ENCODE measurements around the gene MMD.
"Not testable (repeated sequence)": the region's sequence is repeated elsewhere in the genome, so short reads cannot be mapped to it uniquely, and the experiment has no call there.

Gene MMD

DNA sequence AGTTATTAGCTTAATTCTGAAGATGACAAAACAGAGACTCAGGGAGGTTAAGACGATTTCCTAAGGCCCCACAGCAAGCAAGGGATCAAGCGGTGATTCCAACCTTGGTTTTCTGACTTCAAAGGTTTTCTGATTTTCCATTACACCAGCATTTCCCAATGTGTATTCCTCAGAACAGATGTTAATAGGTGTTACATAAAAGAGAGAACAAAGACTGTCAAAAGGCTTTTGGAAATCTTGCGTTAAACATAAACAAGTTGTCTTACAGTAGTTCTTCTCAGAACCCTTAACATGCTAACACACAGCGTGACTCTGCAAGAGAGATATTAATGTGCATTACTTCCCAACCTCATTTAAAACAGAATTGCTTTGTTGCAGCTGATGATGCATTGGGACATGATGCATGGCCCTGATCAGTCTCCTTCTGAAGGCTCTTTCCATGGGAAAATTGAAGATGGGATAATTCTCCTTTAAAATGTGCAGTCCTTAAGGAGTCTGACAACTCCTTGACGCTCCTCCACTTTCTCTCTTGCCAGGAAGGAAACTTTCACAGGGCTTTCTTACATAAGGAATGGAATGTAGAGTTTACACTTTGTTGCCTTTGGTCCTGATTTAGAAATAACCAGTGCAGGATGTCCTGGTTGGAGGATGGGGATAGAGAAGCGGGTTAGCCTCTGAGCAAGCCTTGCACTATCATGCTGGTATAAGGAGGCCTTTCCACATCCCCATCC lies 21.5 kb upstream of the MMD start:
- DNase-seq = no peak

DNA sequence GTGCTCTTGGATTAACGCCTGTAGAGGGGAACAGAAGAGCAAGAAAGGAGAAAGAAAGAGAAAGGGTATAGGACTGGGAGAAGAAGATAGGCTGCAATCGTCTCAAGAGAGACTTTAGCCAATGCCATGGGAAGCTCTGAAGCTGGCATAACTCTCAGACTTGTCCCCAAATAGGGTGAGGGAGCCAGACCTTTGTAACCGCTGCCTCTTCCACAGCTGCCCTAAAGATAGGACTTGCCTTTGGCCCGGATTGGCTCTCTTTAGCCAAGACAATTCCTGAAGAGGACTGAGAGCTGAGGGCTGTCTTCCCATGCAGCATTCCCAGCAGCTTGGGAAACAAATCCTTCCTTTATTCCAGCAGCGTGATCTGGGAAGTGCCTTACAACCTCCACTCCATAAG lies 20.8 kb upstream of the MMD start:
- DNase-seq = no peak

DNA sequence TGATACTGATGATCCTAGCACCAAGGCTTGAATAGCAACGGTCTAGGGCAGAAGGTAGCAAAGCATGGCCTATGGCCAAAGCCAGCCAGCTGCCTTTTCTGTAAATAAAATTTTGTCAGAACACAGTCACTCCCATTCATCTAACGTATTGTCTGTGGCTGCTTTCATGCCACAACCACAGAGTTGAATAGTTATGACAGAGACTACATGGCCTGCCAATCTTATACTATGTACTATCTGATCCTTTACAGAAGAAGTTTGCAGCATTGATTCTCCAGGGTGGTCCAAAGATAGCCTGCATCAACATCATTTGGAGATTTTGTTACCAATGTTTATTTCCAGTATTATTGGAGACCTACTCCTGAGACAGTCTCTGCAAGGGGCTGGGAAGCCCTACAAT lies 19.9 kb upstream of the MMD start:
- no peak for DNase-seq

DNA sequence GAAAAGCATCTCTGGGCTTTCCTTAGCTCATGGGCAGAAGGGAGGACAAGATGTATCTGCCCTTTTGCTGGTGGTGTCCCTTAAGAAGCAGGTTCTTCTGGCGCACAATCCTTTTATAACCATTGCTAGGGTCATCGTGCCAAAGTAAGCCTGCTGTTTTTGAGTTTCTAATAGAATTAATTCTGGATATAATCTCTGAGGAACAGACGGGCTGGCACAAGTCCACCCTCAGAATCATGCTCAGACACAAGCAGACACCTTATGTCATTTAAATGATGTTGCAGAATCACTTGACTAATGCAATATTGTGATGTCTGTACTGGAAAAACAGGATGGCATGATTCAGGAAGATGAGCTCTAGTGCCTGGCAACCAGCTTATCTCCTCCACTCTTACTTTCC lies 18.8 kb upstream of the MMD start:
- no peak for DNase-seq

DNA sequence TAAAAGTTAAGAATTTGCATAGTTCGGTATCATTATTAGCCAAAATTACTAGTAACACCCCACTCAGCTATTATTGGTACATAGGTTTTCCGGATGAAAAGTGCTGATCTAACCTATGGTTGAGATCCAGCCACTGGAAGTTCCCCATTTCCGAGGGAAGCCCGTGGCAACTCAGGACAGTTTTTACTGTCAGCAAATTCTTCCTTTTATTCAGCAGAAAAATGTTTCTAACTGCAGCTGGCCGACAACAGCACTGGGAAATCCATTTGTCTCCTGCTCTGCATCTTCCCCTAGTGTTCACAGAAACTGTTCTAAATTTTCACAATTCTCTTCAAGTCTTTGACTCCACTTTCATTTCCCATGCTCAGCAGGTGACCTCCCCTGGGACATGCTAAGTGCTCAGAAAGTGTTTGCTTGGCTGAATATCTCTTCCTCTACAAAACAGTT lies 15.5 kb upstream of the MMD start:
- DNase-seq = no peak

DNA sequence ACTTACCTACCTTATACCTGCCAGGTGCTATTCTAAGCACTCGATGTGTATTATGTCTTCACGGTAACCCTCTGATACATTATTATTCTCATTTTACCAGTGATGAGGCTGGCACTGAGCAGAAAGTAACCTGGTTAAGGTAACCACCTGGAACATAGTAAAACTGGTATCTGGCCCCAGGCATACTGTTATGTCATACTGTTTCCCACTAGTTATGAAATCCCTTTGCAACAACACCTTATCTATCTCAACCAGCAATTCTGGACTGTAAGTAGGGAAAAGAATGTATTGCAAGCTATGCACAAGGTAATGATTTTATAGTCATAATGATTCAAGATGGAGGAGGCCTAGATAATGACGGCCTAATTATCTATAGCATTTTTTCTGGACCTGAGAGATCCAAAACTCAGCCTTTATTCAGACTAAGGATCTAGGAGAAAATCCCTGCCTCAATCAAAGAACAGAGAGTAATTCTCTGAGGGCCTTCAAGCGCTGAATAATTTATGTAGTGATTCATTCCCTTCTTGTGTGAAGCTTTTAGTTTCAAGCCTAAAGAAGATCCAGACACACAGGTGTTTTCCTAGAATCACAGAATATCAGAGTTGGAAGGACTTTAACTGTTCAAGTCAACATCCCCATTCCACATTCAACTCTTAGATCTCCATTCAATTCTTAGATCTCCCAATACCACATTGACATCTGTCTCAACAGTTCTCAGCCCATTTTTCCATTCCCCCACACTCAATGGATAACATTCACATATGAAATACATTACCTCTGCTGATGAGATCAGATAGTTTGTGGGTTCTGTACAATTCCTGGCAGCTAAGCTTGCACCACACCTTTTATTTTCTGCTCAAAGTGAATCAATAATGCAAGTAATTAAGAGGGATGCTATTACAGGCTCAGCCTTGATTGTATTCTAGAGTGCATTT lies 14.9 kb upstream of the MMD start:
- no peak for DNase-seq

DNA sequence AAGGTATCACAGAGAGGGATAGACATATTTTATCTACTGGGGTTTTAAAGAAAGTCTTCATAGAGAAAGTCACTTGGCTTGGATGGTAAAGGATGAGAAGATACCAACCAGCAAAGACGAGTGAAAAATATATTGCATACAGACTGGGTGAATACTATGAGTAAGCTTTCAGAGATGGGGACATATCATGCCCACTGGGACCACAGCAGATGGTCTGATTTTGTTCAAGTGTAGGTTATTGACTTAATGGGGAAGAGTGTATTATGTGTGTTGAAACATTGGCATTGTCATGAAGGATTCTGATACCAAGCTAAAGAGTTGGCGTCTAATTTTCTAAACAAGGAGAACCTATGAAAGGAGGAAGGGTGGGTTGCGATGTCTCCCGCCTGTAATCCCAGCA lies 13.8 kb upstream of the MMD start:
- DNase-seq = no peak

DNA sequence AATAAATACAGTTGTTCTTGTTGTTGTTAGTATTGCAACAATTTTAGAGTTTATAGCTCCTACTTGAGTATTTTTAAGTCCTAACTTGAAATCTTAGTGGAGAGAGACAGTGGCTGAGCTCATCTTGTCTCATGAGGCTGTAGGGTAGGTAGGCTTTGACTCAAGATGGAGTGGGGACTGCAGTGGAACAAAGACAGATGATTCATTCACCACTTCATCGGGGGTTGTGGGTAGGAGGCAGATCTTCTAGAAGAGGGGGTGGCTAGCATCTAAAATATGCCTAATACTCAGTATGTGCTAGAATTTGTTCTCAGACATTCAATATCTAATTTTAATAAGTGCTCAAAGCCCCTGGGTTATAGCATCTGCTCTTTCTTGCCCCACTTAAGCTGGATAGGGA lies 13.1 kb upstream of the MMD start:
- DNase-seq = no peak

DNA sequence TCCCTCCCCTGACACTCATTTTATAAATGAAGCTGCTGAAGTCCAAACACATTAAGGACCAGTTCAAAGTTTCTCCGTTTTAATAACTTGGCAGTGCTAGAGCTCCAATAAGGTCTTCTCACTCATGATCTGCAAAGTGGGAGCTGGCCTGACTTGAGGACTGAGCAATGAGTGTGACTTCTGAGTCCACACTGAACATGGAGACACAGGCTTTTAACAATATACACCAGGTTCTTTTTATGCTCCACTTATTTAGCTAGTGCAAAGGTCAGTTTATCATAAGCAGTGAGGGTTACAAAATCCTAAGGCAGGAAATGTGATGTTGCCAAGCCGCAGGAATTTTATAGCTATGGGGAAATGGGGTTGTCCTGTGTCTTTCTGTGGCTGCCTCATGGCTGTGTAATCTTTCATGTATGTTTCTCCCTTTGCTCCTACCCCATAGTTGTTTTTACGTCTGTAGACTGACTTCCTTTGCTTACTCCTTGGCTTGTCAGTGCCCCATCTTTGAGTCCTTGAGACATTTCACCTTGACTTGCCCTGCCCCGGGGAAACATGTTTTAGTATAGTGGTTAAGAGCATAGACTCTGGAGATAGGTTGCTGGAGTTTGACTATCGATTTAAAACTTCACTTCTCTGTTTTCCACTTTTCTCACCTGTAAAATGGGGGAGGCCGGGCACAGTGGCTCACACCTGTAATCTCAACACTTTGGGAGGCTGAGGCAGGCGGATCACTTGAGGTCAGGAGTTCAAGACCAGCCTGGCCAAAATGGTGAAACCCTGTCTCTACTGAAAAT lies 12.2 kb upstream of the MMD start:
- no peak for DNase-seq

DNA sequence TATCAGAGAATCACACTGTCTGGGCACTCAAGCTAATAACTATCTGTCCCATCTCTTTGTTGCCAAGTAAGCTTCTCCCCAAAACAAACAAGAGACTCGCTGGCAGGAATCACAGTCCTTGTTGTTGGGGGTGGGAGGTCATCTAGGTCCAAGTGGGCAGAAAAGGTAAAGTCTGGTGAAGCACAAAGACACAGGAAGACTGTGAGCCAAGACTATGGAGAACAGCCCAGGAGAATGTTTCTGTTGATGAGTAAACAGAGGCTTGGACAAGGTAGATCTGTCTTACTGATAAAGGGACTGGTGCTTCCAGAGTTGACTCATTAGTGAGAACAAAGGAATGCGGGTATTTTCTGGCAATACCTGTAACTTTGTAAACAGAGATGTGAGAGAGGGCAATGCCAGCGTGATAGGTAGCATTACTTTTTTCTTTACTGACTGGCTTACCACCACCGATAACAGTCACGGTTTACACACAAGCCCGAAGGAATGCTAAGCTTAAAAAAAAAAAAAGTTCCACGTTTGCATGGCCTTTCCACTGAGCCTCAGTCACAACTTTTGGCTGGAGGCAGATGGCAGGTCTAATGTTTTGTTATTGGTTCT lies 11.5 kb upstream of the MMD start:
- DNase-seq = no peak

DNA sequence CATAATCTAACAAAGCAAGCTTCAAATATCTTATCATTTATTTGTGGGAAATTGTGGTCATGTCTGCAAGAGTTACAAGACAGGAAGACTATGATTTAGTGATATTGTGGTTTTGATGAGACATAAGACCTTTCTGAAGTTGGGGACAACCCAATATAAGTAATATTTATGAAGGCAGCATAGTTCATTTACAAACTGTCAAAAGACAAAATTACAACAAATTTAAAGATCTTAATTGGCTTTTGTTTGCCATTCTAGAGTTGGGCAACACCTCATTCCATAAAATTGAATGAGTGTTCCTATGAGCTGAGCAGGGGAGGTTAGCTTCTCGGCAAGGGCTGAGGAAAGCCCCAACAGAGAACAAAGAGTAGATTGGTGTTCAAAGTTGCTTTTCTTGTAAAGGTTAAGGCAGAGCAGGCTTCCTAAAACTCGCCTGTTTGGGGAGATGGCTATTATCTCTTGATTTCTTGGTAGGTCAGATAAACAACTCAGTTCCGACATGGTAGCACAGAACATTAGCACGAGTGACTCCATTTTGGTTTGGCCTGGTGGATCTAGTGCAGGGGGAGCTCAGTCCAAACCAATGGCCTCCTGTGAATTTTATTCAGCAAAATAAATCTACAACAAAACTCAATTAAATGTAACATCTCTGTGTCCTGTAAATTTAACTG lies 10.9 kb upstream of the MMD start:
- DNase-seq = no peak

DNA sequence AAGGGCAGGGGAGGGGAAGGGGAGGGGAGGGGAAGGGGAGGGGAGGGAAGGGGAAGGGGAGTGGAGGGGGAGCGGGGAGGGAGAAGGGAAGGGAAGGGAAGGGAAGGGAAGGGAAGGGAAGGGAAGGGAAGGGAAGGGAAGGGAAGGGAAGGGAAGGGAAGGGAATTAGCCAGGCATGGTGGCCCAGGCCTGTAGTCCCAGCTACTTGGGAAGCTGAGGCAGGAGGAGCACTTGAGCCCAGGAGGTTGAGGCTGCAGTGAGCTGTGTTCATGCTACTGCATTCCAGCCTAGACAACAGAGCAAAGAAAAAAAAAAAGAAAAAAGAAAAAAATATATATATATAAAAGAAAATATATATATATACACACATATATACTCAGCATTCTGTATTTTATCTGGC lies 10.3 kb upstream of the MMD start:
- not testable (repeated sequence) for DNase-seq

DNA sequence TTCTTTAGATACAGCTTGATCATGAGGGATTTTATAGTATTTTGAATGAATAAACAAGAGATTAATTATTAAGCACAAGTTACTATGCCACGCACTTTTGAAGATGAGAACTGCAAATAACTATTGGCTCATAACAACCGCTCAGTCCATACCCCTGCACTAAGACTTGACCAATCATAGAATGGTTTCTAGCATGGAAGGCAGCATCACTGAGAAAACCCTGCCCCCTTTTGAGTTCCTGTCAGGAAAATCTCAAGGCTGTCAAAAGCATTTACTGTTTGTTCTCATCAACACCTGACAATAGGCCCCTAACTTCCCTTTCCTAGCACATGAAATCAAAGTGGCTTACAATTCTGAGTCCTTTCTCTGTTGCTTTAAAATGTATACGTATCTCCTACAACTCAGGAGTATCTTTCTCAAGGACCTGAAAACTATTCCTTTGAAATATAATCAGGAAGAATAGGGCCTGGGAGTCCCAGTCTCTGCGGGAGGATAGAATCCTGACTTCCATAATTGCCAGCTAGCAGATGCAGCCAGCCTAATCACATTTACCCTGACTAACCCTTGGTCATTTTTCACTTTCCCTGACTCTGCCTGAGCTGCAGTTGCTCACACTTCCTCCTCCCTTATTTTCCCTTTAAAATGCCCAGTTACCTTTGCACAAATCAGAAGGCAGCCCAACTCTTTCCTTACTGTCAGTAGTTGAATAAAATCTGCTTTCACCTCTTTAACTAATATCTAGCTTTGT lies 9.1 kb upstream of the MMD start:
- DNase-seq = no peak

DNA sequence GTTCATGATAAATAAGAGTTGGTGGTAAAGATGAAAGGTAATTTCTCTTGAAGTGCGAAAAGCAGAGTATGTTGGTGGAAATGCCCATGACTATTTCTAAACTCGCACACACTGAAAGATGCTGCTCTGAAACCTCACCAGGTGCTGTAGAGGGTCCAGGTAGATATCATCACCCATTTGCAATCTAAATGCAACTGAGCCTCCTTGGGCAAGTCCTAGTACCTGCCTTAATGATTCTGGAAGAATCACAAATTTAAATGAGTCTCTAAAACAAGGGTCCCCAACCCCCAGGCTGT lies 5.9 kb upstream of the MMD start:
- no peak for DNase-seq

DNA sequence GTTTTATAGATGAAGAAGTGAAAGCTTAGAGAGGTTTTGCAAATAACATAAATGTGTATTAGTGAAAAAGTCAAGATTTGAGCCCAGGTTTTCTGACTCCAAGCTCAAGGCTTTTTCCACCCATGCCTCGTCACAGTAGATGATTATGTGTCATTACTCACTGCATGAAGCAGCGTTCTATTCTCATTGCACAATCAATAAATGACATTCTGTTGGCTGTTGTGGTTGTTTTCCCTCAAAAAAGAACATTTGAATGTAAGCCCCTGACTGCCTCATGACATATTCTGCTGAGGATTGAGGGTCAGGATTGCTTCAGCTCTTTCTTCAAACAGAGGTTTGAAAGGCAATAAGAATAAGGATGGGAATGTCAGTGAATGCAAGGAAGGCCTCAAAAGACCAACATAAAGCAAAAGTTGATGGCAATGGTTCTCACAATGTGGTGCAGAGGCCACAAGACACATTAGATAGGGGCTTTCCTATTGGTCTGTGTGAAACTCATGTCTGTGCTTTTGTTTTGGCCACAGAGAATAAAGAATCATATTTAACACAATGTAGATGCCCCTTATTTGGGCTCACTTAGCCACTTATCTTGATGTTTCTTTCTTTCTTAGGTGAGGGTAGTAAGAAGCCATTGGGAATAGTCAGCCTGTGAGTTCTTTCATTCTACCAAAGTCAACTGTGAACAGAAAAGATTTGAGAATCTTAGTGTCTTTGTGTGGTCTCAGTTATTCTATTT lies 5.4 kb upstream of the MMD start:
- no peak for DNase-seq

DNA sequence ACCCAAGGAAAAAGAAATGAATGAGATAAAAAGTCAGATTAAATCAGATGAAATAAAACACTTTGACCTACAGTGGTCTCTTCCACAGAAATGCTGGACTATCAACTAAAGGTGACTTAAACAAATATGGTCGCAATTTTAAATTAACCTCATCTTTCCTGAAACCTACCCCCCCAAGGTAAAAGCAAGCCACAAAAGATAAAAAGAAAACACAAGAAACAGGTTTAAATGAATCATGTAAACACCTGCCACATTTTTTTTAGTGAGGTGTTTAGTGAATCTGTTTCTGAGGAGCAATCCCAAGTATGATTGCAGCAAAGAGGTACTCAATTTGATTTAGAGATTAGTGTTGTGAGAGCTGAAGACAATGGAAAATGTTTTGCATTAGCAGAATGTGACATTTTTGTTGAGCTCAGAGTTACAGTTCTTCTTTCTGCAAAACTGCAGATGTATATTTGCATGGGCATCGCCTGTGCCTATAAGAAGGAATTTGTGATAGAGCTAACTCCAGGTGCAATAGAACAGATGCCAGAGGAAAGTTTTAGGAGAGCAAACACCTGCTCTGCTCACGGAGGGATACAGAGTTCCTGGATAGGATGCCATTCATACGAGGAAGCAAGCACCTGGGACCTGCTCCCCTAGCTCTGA lies 3.4 kb upstream of the MMD start:
- no peak for DNase-seq

DNA sequence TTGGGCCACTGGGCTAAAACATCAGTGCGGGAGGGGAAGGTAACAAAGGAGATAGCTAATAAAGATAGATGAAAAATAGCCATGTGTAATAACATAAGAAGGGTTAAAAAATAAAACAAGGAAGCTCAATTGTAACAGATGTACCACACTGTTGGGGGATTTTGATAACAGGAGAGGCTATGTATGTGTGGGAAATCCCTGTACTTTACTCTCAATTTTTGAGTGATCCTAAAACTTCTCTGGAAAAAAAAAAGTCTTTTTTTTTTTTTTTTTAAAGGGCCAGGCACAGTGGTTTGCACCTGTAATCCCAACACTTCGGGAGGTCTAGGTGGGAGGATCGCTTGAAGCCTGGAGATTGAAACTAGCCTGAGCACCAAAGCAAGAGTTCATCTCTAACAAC lies 1.9 kb upstream of the MMD start:
- no peak for DNase-seq

DNA sequence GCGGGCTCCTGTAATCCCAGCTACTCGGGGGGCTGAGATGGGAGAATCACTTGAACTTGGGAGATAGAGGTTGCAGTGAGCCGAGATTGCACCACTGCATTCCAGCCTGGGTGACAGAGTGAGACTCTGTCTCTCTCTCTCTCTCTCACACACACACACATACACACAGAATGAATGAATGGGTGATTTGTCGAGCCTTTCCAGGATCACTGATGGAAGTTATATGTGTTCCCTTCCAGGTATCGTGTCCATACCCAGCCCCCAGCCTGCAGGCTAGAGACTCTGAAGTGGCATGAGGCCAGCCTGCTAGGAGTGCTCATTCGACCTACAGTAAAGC lies 1.2 kb upstream of the MMD start:
- not testable (repeated sequence) for DNase-seq

DNA sequence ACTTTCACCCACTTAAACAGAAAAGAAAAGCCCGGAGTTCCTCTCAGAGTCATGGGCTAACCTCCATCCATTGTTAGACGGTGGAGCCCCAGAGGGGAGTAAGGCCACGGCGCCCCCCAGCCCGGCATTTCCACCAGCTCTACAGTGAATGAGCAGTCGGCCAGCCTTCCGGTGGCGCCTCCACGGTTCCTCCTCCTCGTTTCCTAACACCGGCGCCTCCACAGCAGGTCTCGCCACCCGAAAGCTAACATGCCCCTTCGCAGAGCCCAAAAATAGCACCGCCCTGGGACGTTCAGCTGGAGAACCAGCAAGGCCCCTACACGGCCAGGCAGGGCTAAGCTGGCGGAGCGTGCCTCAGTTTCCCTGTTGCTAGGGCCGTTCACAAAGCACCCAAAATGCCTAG lies 858 bp downstream of the MMD start:
- DNase-seq = no peak

DNA sequence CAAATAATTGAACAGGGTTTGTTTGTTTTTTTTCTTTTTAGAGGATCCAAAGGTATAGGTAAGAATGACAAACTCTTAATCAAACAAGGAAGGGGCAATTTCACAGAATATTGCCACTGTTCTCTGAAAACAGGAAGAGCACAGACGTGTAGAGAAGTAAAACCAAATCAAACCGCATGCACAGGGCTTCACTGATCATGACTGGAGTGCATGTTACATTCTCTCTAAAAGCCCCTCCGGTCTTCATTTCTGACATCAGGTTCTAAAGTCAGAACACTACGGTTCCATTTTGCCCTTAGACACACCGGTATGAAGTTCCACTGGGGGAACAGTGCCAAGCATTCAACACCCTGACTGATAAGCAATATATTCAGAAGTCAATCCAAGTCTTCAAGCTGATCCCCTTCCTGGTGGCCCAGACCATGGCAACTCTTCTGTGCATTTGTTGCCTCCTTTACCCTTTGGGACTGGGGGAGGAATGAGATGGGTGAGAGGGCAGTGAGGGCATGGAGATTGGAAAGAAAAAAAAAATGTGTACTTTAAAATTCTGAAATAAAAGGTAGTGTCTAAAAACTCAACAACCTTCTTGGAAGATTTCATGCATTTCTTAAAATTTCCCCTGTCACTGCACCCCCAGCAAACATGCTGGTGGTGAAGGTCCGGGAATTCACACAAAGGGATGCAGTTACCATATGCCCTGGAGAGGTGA lies 1.4 kb downstream of the MMD start:
- DNase-seq = no peak
